ENCODE results near the gene TNFRSF17. TPM values are rescaled to one million over a fixed set of nuclear protein-coding genes. Genes with fewer than 3 reads are reported as not detected.

The TNFRSF17 gene
- total and polyA plus RNA-seq, 7 experiments from 2014 or later = 1.2 to 1.8 TPM; not detected in 5

DNA sequence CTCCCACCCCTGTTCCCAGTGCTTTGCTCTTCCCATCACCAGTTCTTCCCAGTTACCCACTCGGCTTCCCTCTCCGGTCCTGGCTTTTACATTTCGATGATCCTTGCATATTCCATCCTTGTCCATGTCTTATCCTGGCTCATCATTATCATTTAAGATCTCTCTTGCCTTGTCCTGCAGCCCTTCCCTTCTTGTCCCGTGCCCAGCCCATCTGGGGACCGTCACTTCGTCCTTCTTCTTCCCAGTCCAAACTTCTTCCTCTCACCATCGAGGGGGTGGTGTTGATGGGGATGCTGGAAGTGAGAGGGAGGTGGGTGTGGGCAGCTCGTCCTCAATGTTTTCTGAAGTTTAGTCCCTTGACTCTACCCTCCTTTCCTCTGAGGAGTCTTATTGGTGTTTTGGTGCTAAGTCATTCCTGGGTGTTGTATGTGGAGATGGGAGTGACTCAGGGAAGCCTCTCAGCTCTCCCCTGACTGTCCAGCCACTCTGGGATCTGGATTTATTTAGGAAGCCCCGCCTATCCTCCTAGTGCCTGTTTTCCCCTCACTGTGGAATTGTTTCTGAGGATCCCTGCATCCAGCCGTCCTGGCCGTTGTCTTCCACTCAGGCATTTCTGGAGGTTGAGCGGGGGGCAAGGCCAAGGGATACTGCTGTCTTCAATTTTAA is 12.5 kb downstream of the TNFRSF17 start:
- Histone ChIP-seq H3K4me1 (ENCODE audit: control insufficient read depth in 2 of 2, insufficient read depth in 2 of 2, low read length in 2 of 2) (peaks cover 11 to 19% of the 10 kb centered on the region in 2 donors), H3K9me3 (ENCODE audit: control insufficient read depth in 2 of 3, low read length in 3 of 3) (no peaks in the 10 kb centered on the region), H3K27me3 (ENCODE audit: control insufficient read depth in 2 of 2, insufficient read depth in 2 of 2, low read length in 2 of 2) (no peaks in the 10 kb centered on the region), H3K36me3 (ENCODE audit: control insufficient read depth in 2 of 3, insufficient read depth in 3 of 3, low read length in 3 of 3) (peaks cover 0 to 8% (median 0%) of the 10 kb centered on the region in 3 experiments), H3K27ac (ENCODE audit: low read depth, low read length) (peak overlapping the region; percentile 88), H3K4me3 (ENCODE audit: low read length) (peak overlapping the region; percentile 71)
- intact Hi-C loops (cut with micrococcal nuclease) = loop anchor here (5.0 to 10.0 kb wide), 3 partner anchors 105 to 1235 kb away; partner anchors contain the start of genes CLEC16A (in 1 of the 2), DEXI (in 1 of the 2) and NUBP1 (in 1 of the 2)
- Mint-ChIP-seq H3K27me3 (no peaks in the 10 kb centered on the region), H3K9me3 (peaks cover 0 to 2% (median 0%) of the 10 kb centered on the region in 11 donors), H3K4me1 (peaks cover 33 to 55% (median 42%) of the 10 kb centered on the region in 7 donors), H3K27ac (peak overlapping the region; percentile 60 to 97 (median 93)), H3K4me3 (peak overlapping the region; percentile 85 to 99 (median 94)), H3K36me3 (peaks cover 0 to 5% (median 3%) of the 10 kb centered on the region in 5 donors)
- ChIA-PET POLR2A (interaction anchor here (0.9 to 1.6 kb wide), 8 partner anchors 9 to 826 kb away, joined by 3 to 6 read pairs (median 4); partner anchors contain the start of gene GSPT1), CTCF (interaction anchor here (1.1 kb wide), 1 partner anchor 32 kb away, joined by 4 read pairs; no protein-coding TSS in a partner anchor)
- ATAC-seq = no peak
- no peak for DNase-seq

DNA sequence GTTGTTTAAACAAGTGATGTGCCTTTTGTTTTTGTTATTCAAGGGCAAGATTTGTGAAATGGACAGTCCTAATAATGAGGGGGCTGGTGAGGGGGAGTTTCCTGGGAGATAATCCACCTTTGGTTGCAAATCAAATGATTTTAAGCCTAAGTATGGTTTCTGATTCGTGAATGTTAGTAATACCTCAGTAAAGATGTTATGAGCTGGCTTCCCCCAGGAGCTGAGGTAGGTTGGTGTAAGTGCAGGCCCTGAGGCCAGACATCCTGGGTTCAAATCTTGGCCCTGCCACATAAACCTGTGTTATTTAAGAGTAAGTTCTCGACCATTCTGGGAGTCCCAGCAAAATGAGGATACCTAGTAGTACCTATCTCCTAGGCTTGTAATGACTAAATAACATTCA is 13.1 kb downstream of the TNFRSF17 start:
- Histone ChIP-seq H3K9me3 (ENCODE audit: control insufficient read depth in 2 of 3, low read length in 3 of 3) (no peaks in the 10 kb centered on the region), H3K36me3 (ENCODE audit: control insufficient read depth in 2 of 3, insufficient read depth in 3 of 3, low read length in 3 of 3) (peaks cover 0 to 8% (median 0%) of the 10 kb centered on the region in 3 experiments), H3K27ac (ENCODE audit: low read depth, low read length) (no peak overlapping the region), H3K4me3 (ENCODE audit: low read length) (no peak overlapping the region), H3K4me1 (ENCODE audit: control insufficient read depth in 2 of 2, insufficient read depth in 2 of 2, low read length in 2 of 2) (peaks cover 11 to 19% of the 10 kb centered on the region in 2 donors), H3K27me3 (ENCODE audit: control insufficient read depth in 2 of 2, insufficient read depth in 2 of 2, low read length in 2 of 2) (no peaks in the 10 kb centered on the region)
- POLR2A ChIA-PET = interaction anchor here (1.0 to 1.4 kb wide), 3 partner anchors 32 to 119 kb away, joined by 4 read pairs; partner anchors contain the start of gene GSPT1
- Mint-ChIP-seq H3K9me3 (peaks cover 0 to 2% (median 0%) of the 10 kb centered on the region in 11 donors), H3K27me3 (no peaks in the 10 kb centered on the region), H3K4me3 (peak overlapping the region; percentile 85 to 99 (median 94)), H3K4me1 (peaks cover 33 to 55% (median 42%) of the 10 kb centered on the region in 7 donors), H3K36me3 (peaks cover 0 to 5% (median 3%) of the 10 kb centered on the region in 5 donors), H3K27ac (peak overlapping the region in 8 of 9 donors; percentile 51 to 96 (median 88))
- intact Hi-C loops (cut with micrococcal nuclease) = loop anchor here (5.0 to 10.0 kb wide), 3 partner anchors 104 to 1236 kb away; partner anchors contain the start of genes CLEC16A (in 1 of the 2), DEXI (in 1 of the 2) and NUBP1 (in 1 of the 2)
- no peak for DNase-seq
- ATAC-seq = no peak
- CTCF ChIA-PET = interaction anchor here (1.0 kb wide), 1 partner anchor 10 kb away, joined by 5 read pairs; no protein-coding TSS in a partner anchor

DNA sequence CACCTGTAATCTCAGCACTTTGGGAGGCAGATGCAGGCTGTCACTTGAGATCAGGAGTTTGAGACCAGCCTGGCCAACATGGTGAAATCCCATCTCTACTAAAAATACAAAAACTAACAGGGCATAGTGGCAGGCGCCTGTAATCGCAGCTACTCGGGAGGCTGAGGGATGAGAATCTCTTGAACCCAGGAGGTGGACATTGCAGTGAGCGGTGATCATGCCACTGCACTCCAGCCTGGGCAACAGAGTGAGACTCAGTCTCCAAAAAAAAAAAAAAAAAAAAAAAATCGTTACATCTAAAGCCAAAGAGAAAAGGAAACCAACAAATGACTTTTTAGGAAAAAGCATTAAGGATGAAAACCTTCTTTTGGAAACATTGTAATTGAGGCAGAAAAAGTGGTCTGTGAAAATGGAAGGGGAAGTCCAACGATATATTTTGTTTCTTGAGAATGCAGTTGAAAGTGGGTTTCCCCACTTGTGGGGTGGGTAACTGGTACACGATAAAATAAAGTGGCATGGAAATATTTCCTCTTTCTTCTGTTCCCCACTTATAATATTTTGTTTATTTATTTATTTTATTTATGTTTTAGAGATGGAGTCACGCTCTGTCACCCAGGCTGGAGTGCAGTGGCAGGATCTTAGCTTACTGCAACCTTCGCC is 14.1 kb downstream of the TNFRSF17 start:
- CTCF ChIA-PET = interaction anchor here (0.6 to 1.0 kb wide), 2 partner anchors 11 kb away, joined by 3 to 5 read pairs; no protein-coding TSS in a partner anchor
- Mint-ChIP-seq H3K4me3 (peak overlapping the region in 1 of 10 donors; percentile 92), H3K27me3 (no peaks in the 10 kb centered on the region), H3K27ac (no peak overlapping the region), H3K4me1 (peaks cover 33 to 51% (median 48%) of the 10 kb centered on the region in 7 donors), H3K36me3 (peaks cover 0 to 4% (median 3%) of the 10 kb centered on the region in 5 donors), H3K9me3 (peaks cover 0 to 2% (median 0%) of the 10 kb centered on the region in 11 donors)
- H3K4me3 ChIP-seq (ENCODE audit: low read length) = no peak overlapping the region
- no peaks in the 10 kb centered on the region for H3K27me3 ChIP-seq (ENCODE audit: control insufficient read depth in 2 of 2, insufficient read depth in 2 of 2, low read length in 2 of 2)
- intact Hi-C loops (cut with micrococcal nuclease) = loop anchor here (5.0 to 10.0 kb wide), 3 partner anchors 103 to 1237 kb away; partner anchors contain the start of genes CLEC16A (in 1 of the 2), DEXI (in 1 of the 2) and NUBP1 (in 1 of the 2)
- POLR2A ChIA-PET = no interaction called here
- no peak for DNase-seq
- H3K4me1 ChIP-seq (ENCODE audit: control insufficient read depth in 2 of 2, insufficient read depth in 2 of 2, low read length in 2 of 2) = peaks cover 11 to 19% of the 10 kb centered on the region in 2 donors
- peaks cover 0 to 8% (median 0%) of the 10 kb centered on the region in 3 experiments for H3K36me3 ChIP-seq (ENCODE audit: control insufficient read depth in 2 of 3, insufficient read depth in 3 of 3, low read length in 3 of 3)
- ATAC-seq = no peak
- H3K27ac ChIP-seq (ENCODE audit: low read depth, low read length) = no peak overlapping the region
- H3K9me3 ChIP-seq (ENCODE audit: control insufficient read depth in 2 of 3, low read length in 3 of 3) = no peaks in the 10 kb centered on the region

DNA sequence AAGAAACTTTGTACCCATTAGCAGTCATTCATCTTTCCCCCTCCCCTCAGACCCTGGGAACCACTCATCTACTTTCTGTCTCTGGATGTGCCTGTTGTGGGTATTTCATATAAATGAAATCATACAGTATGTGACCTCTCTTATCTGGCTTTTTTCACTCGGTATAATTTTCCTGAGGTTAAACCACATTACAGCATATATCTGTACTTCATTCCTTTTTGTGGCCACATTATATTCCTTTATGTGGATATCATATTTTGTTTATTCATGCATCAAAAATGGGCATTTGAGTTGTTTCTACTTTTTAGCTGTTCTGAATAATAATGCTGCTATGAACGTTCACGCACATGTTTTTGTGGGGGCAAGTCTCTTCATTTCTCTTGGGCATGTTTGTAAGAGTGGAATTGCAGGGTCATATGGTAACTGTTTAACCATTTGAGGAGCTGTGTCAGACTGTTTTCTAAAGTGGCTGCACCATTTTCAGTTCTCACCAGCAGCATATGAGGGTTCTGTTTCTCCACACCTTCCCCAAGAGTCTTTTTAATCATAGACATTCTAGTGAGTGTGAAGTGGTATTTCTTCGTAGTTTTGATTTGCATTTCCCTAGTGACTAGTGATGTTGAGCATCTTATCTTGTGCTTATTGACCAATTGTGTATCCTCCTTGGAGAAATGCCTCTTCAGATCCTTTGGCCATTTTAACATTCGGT is 15.3 kb downstream of the TNFRSF17 start:
- Mint-ChIP-seq H3K27me3 (no peaks in the 10 kb centered on the region), H3K9me3 (peaks cover 0 to 2% (median 0%) of the 10 kb centered on the region in 11 donors), H3K4me1 (peaks cover 30 to 47% (median 46%) of the 10 kb centered on the region in 7 donors), H3K4me3 (peak overlapping the region in 3 of 10 donors; percentile 6 to 54 (median 35)), H3K36me3 (peaks cover 0 to 11% (median 3%) of the 10 kb centered on the region in 5 donors), H3K27ac (no peak overlapping the region)
- ChIA-PET CTCF (no interaction called here), POLR2A (no interaction called here)
- ATAC-seq = no peak
- H3K4me3 ChIP-seq (ENCODE audit: low read length) = no peak overlapping the region
- H3K27ac ChIP-seq (ENCODE audit: low read depth, low read length) = no peak overlapping the region
- H3K36me3 ChIP-seq (ENCODE audit: control insufficient read depth in 2 of 3, insufficient read depth in 3 of 3, low read length in 3 of 3) = peaks cover 0 to 8% (median 0%) of the 10 kb centered on the region in 3 experiments
- no peak for DNase-seq
- H3K27me3 ChIP-seq (ENCODE audit: control insufficient read depth in 2 of 2, insufficient read depth in 2 of 2, low read length in 2 of 2) = no peaks in the 10 kb centered on the region
- H3K9me3 ChIP-seq (ENCODE audit: control insufficient read depth in 2 of 3, low read length in 3 of 3) = no peaks in the 10 kb centered on the region
- intact Hi-C loops (cut with micrococcal nuclease) = no loop called here
- H3K4me1 ChIP-seq (ENCODE audit: control insufficient read depth in 2 of 2, insufficient read depth in 2 of 2, low read length in 2 of 2) = peaks cover 11 to 18% of the 10 kb centered on the region in 2 donors

DNA sequence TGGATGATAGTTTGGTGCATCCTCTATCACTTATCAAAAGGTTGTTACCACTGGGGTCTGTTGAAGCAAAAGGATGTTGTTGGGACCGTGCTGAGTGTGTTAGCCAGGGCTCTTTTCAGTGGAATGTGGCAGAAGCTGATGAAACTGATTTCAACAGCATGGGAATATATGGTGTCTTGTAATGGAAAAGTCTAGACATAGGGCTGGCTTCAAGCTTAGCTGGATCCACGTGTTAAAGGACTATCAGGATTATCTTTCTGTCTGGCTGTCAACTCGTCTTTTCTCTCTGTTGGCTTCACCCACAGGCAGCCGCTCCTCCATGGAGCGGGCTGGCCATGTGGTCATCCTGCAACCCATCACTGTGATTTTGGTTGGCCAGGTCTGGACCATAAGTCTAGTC is 20.2 kb downstream of the TNFRSF17 start:
- CTCF ChIA-PET = no interaction called here
- no peak overlapping the region for H3K4me3 ChIP-seq (ENCODE audit: low read length)
- no peak overlapping the region for H3K27ac ChIP-seq (ENCODE audit: low read depth, low read length)
- H3K4me3 Mint-ChIP-seq = no peak overlapping the region
- H3K9me3 ChIP-seq (ENCODE audit: control insufficient read depth in 2 of 3, low read length in 3 of 3) = no peaks in the 10 kb centered on the region
- H3K36me3 ChIP-seq (ENCODE audit: control insufficient read depth in 2 of 3, insufficient read depth in 3 of 3, low read length in 3 of 3) = no peaks in the 10 kb centered on the region
- no peaks in the 10 kb centered on the region for H3K9me3 Mint-ChIP-seq
- H3K27me3 Mint-ChIP-seq = no peaks in the 10 kb centered on the region
- ATAC-seq = no peak
- intact Hi-C loops (cut with micrococcal nuclease) = no loop called here
- H3K36me3 Mint-ChIP-seq = peaks cover 0 to 24% (median under 1%) of the 10 kb centered on the region in 5 donors
- H3K27me3 ChIP-seq (ENCODE audit: control insufficient read depth in 2 of 2, insufficient read depth in 2 of 2, low read length in 2 of 2) = no peaks in the 10 kb centered on the region
- POLR2A ChIA-PET = no interaction called here
- no peak for DNase-seq
- no peak overlapping the region for H3K27ac Mint-ChIP-seq
- H3K4me1 ChIP-seq (ENCODE audit: control insufficient read depth in 2 of 2, insufficient read depth in 2 of 2, low read length in 2 of 2) = no peaks in the 10 kb centered on the region
- H3K4me1 Mint-ChIP-seq = peaks cover 0 to 32% (median 12%) of the 10 kb centered on the region in 7 donors

DNA sequence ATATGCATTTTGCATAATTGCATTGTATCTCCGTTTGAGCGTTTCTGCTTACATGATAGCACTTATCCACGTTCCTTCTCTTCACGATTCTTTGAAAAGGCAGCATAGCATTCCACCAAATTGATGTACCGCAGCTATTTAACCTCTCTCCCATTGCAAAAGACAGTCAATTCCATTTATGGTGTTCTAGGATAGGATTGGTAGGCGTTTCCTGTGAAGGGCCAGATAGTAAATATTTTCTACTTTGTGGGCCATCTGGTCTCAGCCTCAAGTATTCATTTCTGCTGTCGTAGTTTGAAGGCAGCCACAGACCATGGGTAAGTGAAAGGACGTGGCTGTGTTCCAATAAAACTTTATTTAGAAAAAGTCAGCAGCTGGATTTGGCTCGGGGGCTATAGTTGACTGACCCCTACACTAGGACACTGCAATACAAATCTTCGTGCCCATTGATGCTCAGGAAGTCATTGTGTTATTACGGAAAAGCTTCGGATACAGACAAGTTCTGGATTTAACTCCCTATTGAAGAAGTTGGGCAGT is 21.6 kb downstream of the TNFRSF17 start:
- no peaks in the 10 kb centered on the region for H3K27me3 ChIP-seq (ENCODE audit: control insufficient read depth in 2 of 2, insufficient read depth in 2 of 2, low read length in 2 of 2)
- no peaks in the 10 kb centered on the region for H3K36me3 ChIP-seq (ENCODE audit: control insufficient read depth in 2 of 3, insufficient read depth in 3 of 3, low read length in 3 of 3)
- H3K27ac ChIP-seq (ENCODE audit: low read depth, low read length) = no peak overlapping the region
- no peaks in the 10 kb centered on the region for H3K9me3 ChIP-seq (ENCODE audit: control insufficient read depth in 2 of 3, low read length in 3 of 3)
- ATAC-seq (no peak), DNase-seq (no peak)
- no peak overlapping the region for H3K4me3 ChIP-seq (ENCODE audit: low read length)
- intact Hi-C loops (cut with micrococcal nuclease) = no loop called here
- no peaks in the 10 kb centered on the region for H3K4me1 ChIP-seq (ENCODE audit: control insufficient read depth in 2 of 2, insufficient read depth in 2 of 2, low read length in 2 of 2)
- ChIA-PET POLR2A (no interaction called here), CTCF (no interaction called here)
- peaks cover 0 to 24% (median 0%) of the 10 kb centered on the region in 5 donors for H3K36me3 Mint-ChIP-seq
- H3K27me3 Mint-ChIP-seq = no peaks in the 10 kb centered on the region
- peaks cover 0 to 20% (median 8%) of the 10 kb centered on the region in 7 donors for H3K4me1 Mint-ChIP-seq
- H3K4me3 Mint-ChIP-seq = no peak overlapping the region
- peak overlapping the region in 1 of 9 donors; percentile 54 for H3K27ac Mint-ChIP-seq
- no peaks in the 10 kb centered on the region for H3K9me3 Mint-ChIP-seq

Data from naive thymus-derived CD4-positive, alpha-beta T cell (primary cell).